Measurements from ENCODE around the gene DLGAP1.

The DLGAP1 gene

GRCh38 chr18:4143585-4143984 lies 311.5 kb downstream of the DLGAP1 start:
- DNase-seq = no peak

GRCh38 chr18:4142876-4143275 lies 312.2 kb downstream of the DLGAP1 start:
- no peak for DNase-seq

- DNase-seq = no peak
Observed at GRCh38 chr18:4134700-4135099, 320.4 kb downstream of the DLGAP1 start.

GRCh38 chr18:4130734-4131719 lies 324.1 kb downstream of the DLGAP1 start:
- no peak for DNase-seq

GRCh38 chr18:4126939-4127338 lies 328.2 kb downstream of the DLGAP1 start:
- DNase-seq = no peak

GRCh38 chr18:4125627-4126230 lies 329.4 kb downstream of the DLGAP1 start:
- DNase-seq = no peak

- peak; percentile 3 for DNase-seq
Observed at GRCh38 chr18:4125224-4125623, 329.9 kb downstream of the DLGAP1 start.

- DNase-seq = no peak
Observed at GRCh38 chr18:4119813-4120212, 335.3 kb downstream of the DLGAP1 start.

- DNase-seq = no peak
Observed at GRCh38 chr18:4119127-4119648, 335.9 kb downstream of the DLGAP1 start.

GRCh38 chr18:4108016-4108415 lies 347.1 kb downstream of the DLGAP1 start:
- DNase-seq = no peak

GRCh38 chr18:4107049-4107467 lies 348.0 kb downstream of the DLGAP1 start:
- no peak for DNase-seq

GRCh38 chr18:4106407-4107033 lies 348.6 kb downstream of the DLGAP1 start:
- no peak for DNase-seq

GRCh38 chr18:4102901-4103300 lies 352.2 kb downstream of the DLGAP1 start:
- no peak for DNase-seq

GRCh38 chr18:4101009-4101408 lies 354.1 kb downstream of the DLGAP1 start:
- DNase-seq = no peak

GRCh38 chr18:4096486-4096885 lies 358.6 kb downstream of the DLGAP1 start:
- no peak for DNase-seq

GRCh38 chr18:4093676-4094075 lies 361.4 kb downstream of the DLGAP1 start:
- no peak for DNase-seq

- no peak for DNase-seq
Observed at GRCh38 chr18:4084382-4084900, 370.7 kb downstream of the DLGAP1 start.

GRCh38 chr18:4078246-4078645 lies 376.9 kb downstream of the DLGAP1 start:
- DNase-seq = no peak

- DNase-seq = no peak
Observed at GRCh38 chr18:4077721-4078120, 377.4 kb downstream of the DLGAP1 start.

GRCh38 chr18:4077204-4077603 lies 377.9 kb downstream of the DLGAP1 start:
- no peak for DNase-seq

GRCh38 chr18:4074647-4075046 lies 380.5 kb downstream of the DLGAP1 start:
- no peak for DNase-seq

- DNase-seq = no peak
Observed at GRCh38 chr18:4069183-4069582, 385.9 kb downstream of the DLGAP1 start.

- no peak for DNase-seq
Observed at GRCh38 chr18:4068552-4069158, 386.5 kb downstream of the DLGAP1 start.
